GM21717 (cell line): ENCODE measurements around the gene ARL6IP4.

Experiments used
- ATAC-seq: cut with Tn5 transposase; IDR thresholded peaks from one replicate; pipeline ENCODE4 v1.9.1; 2021; ENCODE audit warnings: mild to moderate bottlenecking, moderate library complexity; ENCODE audit not compliant: unreplicated experiment

ARL6IP4 gene

GRCh38 chr12:122989874-122990419 lies 9.5 kb downstream of the ARL6IP4 start:
- no peak for ATAC-seq

- no peak for ATAC-seq
These were observed 10.1 kb downstream of the ARL6IP4 start for GRCh38 chr12:122990561-122990960.

GRCh38 chr12:122990961-122991622 lies 10.6 kb downstream of the ARL6IP4 start:
- ATAC-seq: no peak

GRCh38 chr12:122991623-122992275 lies 11.3 kb downstream of the ARL6IP4 start:
- ATAC-seq: no peak

GRCh38 chr12:122992386-122992785 lies 11.9 kb downstream of the ARL6IP4 start:
- ATAC-seq: no peak

- no peak for ATAC-seq
These were observed 13.7 kb downstream of the ARL6IP4 start for GRCh38 chr12:122994140-122994675.

- no peak for ATAC-seq
These were observed 14.5 kb downstream of the ARL6IP4 start for GRCh38 chr12:122994781-122995502.

- no peak for ATAC-seq
These were observed 15.2 kb downstream of the ARL6IP4 start for GRCh38 chr12:122995503-122996187.

GRCh38 chr12:122996188-122996601 lies 15.7 kb downstream of the ARL6IP4 start:
- no peak for ATAC-seq

GRCh38 chr12:122996621-122997342 lies 16.3 kb downstream of the ARL6IP4 start:
- ATAC-seq: no peak

GRCh38 chr12:122997343-122998250 lies 17.1 kb downstream of the ARL6IP4 start:
- no peak for ATAC-seq

GRCh38 chr12:122998316-122998715 lies 17.8 kb downstream of the ARL6IP4 start:
- no peak for ATAC-seq

GRCh38 chr12:122999196-122999946 lies 18.9 kb downstream of the ARL6IP4 start:
- ATAC-seq: no peak

GRCh38 chr12:122999986-123000420 lies 19.5 kb downstream of the ARL6IP4 start:
- ATAC-seq: no peak

GRCh38 chr12:123000578-123000977 lies 20.1 kb downstream of the ARL6IP4 start:
- no peak for ATAC-seq

GRCh38 chr12:123001464-123001863 lies 21.0 kb downstream of the ARL6IP4 start:
- ATAC-seq: no peak

GRCh38 chr12:123003257-123003656 lies 22.8 kb downstream of the ARL6IP4 start:
- ATAC-seq: no peak

- no peak for ATAC-seq
These were observed 23.8 kb downstream of the ARL6IP4 start for GRCh38 chr12:123004287-123004686.
